GM12891 (cell line): ENCODE results near the gene COPE.

Experiments
- PAX5 ChIP-seq: IDR thresholded peaks from 2 replicates; pipeline ENCODE4 v1.6.1; 2011; ENCODE audit warnings: low read length, moderate library complexity, mild to moderate bottlenecking; ENCODE audit not compliant: insufficient read depth, severe bottlenecking
- POLR2A ChIP-seq: IDR thresholded peaks from 2 replicates; pipeline ENCODE4 v1.6.1; 2011; ENCODE audit warnings: low read depth, low read length, control low read depth
- POLR2AphosphoS5 ChIP-seq: IDR thresholded peaks from 2 replicates; pipeline ENCODE4 v1.6.1; 2011; ENCODE audit warnings: low read depth, low read length, control low read depth
- POU2F2 ChIP-seq: IDR thresholded peaks from 2 replicates; pipeline ENCODE4 v1.6.1; 2011; ENCODE audit warnings: low read depth, mild to moderate bottlenecking, control low read depth, low read length, moderate library complexity
- SPI1 ChIP-seq: IDR thresholded peaks from 2 replicates; pipeline ENCODE4 v1.6.1; 2011; ENCODE audit warnings: low read depth, low read length, control low read depth
- TAF1 ChIP-seq: IDR thresholded peaks from 2 replicates; pipeline ENCODE4 v1.6.1; 2011; ENCODE audit warnings: low read depth, low read length, control low read depth

GRCh38 chr19:18881491-18881890 lies 37.7 kb downstream of the COPE start:
- TF ChIP-seq TAF1, result no peak
- no peak for TF ChIP-seq POU2F2
- TF ChIP-seq POLR2AphosphoS5, result no peak
- TF ChIP-seq POLR2A, result no peak
- TF ChIP-seq SPI1, result no peak
- TF ChIP-seq PAX5, result no peak
